ENCODE data around the gene PSMB7.

PSMB7 gene

GRCh38 chr9:124352616-124353015, 62.6 kb downstream of the PSMB7 start:
- no peak for TF ChIP-seq CTCF (IDR thresholded peaks at IDR 0.05; ENCODE audit: low read depth, low read length)
- no peak for DNase-seq (ENCODE audit: extremely low read depth, low read depth)

GRCh38 chr9:124351672-124352468, 63.4 kb downstream of the PSMB7 start:
- no peak for DNase-seq (ENCODE audit: extremely low read depth, low read depth)
- TF ChIP-seq CTCF (IDR thresholded peaks at IDR 0.05; ENCODE audit: low read depth, low read length), result no peak

GRCh38 chr9:124350494-124351263, 64.6 kb downstream of the PSMB7 start:
- DNase-seq (ENCODE audit: extremely low read depth, low read depth), result no peak
- no peak for TF ChIP-seq CTCF (IDR thresholded peaks at IDR 0.05; ENCODE audit: low read depth, low read length)

GRCh38 chr9:124349675-124350493, 65.4 kb downstream of the PSMB7 start:
- DNase-seq (ENCODE audit: extremely low read depth, low read depth), result no peak

GRCh38 chr9:124349267-124349666, 66.0 kb downstream of the PSMB7 start:
- DNase-seq (ENCODE audit: extremely low read depth, low read depth), result no peak
- TF ChIP-seq CTCF (IDR thresholded peaks at IDR 0.05; ENCODE audit: low read depth, low read length), result no peak

More at GRCh38 chr9:124349675-124350493, 65.4 kb downstream of the PSMB7 start:
- TF ChIP-seq CTCF (IDR thresholded peaks at IDR 0.05; ENCODE audit: low read depth, low read length), result no peak

- no peak for DNase-seq (ENCODE audit: extremely low read depth, low read depth)
- no peak for TF ChIP-seq CTCF (IDR thresholded peaks at IDR 0.05; ENCODE audit: low read depth, low read length)
Observed at GRCh38 chr9:124348831-124349230, 66.4 kb downstream of the PSMB7 start.

All from AG09319 (cell line).